HepG2 (cell line): ENCODE measurements around the gene STX10. TPM values are rescaled to one million over a fixed set of nuclear protein-coding genes. Genes with fewer than 3 reads are reported as not detected.

Experiments used
- ATAC-seq: fragments of 200-7000 bp; cut with Tn5 transposase; 3 replicates; pipeline ENCODE4 v1.9.1; 2020; ENCODE audit warnings: mild to moderate bottlenecking, moderate library complexity
- BruUV-seq: library from RNA; stranded (reverse); fragments of 400-500 nt; replicated peaks from 2 replicates; lab custom pipeline; 2021; lab: Mats Ljungman, UMichigan
- CTCF ChIA-PET: fragments of 300-600 bp; formaldehyde crosslinking; extraction: SDS; loops from one replicate; lab custom pipeline; 2021; ENCODE audit warnings: low total read pairs, inconsistent platforms, low intra/inter-chr PET ratio; lab: Yijun Ruan, JAX
- POLR2A ChIA-PET: fragments of 350-600 bp; sonication (Branson Sonifier 250); formaldehyde crosslinking; loops from one replicate; lab custom pipeline; 2020; ENCODE audit warnings: antibody characterized with exemption, inconsistent platforms; lab: Yijun Ruan, JAX
- DNase-seq: peaks from one replicate; pipeline ENCODE4 v3.0.0-alpha.2; 2015; ENCODE audit warnings: low spot score
- FAIRE-seq: peaks from 3 replicates; lab custom pipeline; 2011; peaks lifted over from hg19 to GRCh38; lab: Jason Lieb, UNC
- H2AFZ ChIP-seq: one replicate; pipeline ENCODE4 v1.6.1; 2011; ENCODE audit warnings: low read length, inconsistent platforms
- H3K27ac ChIP-seq: fragments of 300-600 bp; 3 replicates; pipeline ENCODE4 v1.8.0; 2011; ENCODE audit warnings: mixed run types, mild to moderate bottlenecking, mixed read lengths, low read length, inconsistent platforms; ENCODE audit not compliant: insufficient read depth; ENCODE audit errors: extremely low read length
- H3K27me3 ChIP-seq, 2 experiments: fragments of 200-600 bp in 1 of 2; 2 replicates in 1 of 2; 3 replicates in 1 of 2; pipeline versions ENCODE4 v1.6.0 to v1.8.0; 2011; ENCODE audit warnings: low read length in 2 of 2, mild to moderate bottlenecking in 2 of 2, moderate library complexity in 2 of 2, inconsistent platforms in 1 of 2; ENCODE audit not compliant: insufficient read depth in 2 of 2, control insufficient read depth in 1 of 2
- H3K36me3 ChIP-seq, 2 experiments: fragments of 200-600 bp in 1 of 2; replicated peaks in 1 of 2; 2 replicates in 1 of 2; 3 replicates in 1 of 2; pipeline versions ENCODE4 v1.5.1 to v1.8.0; 2011; ENCODE audit warnings: low read length in 2 of 2, inconsistent platforms in 1 of 2; ENCODE audit not compliant: insufficient read depth in 2 of 2, control insufficient read depth in 1 of 2
- H3K4me1 ChIP-seq: 2 replicates; pipeline ENCODE4 v1.5.1; 2012; ENCODE audit warnings: low read length, inconsistent platforms; ENCODE audit not compliant: insufficient read depth
- H3K4me2 ChIP-seq: 2 replicates; pipeline ENCODE4 v1.6.0; 2011; ENCODE audit warnings: low read depth, low read length, inconsistent platforms
- H3K4me3 ChIP-seq, 3 experiments: fragments of 200-600 bp in 1 of 3; sonication (generic), shearing (Covaris generic) in 1 of 3; replicated peaks in 1 of 3; 2 replicates each; pipeline ENCODE4 v1.5.1; 2011 to 2016; ENCODE audit warnings: low read length in 3 of 3, inconsistent platforms in 2 of 3, low read depth in 2 of 3, mild to moderate bottlenecking in 2 of 3, control low read depth in 1 of 3, mixed read lengths in 1 of 3; ENCODE audit not compliant: insufficient read depth in 1 of 3
- H3K79me2 ChIP-seq: one replicate; pipeline ENCODE4 v1.6.1; 2011; ENCODE audit warnings: low read length, inconsistent platforms; ENCODE audit not compliant: insufficient read depth
- H3K9ac ChIP-seq: 2 replicates; pipeline ENCODE4 v1.6.0; 2011; ENCODE audit warnings: mild to moderate bottlenecking, low read depth, low read length, inconsistent platforms; ENCODE audit not compliant: insufficient read depth
- H3K9me3 ChIP-seq: 2 replicates; pipeline ENCODE4 v1.5.1; 2012; ENCODE audit warnings: mild to moderate bottlenecking, low read length
- H4K20me1 ChIP-seq: 2 replicates; pipeline ENCODE4 v1.6.0; 2011; ENCODE audit warnings: inconsistent platforms, mild to moderate bottlenecking, low read length, moderate library complexity; ENCODE audit not compliant: insufficient read depth
- FOSL2 ChIP-seq: sonication (generic); formaldehyde crosslinking; IDR thresholded peaks from 2 replicates; pipeline ENCODE4 v1.4.0; 2020; ENCODE audit warnings: missing genetic modification reagents
- MAX ChIP-seq: IDR thresholded peaks from 2 replicates; pipeline ENCODE4 v1.6.1; 2012; ENCODE audit warnings: inconsistent platforms
- NAIF1 ChIP-seq: sonication (generic); formaldehyde crosslinking; IDR thresholded peaks from 2 replicates; pipeline ENCODE4 v1.5.0; 2020; ENCODE audit warnings: mild to moderate bottlenecking, missing genetic modification reagents, borderline replicate concordance
- SAP130 ChIP-seq: IDR thresholded peaks from 2 replicates; pipeline ENCODE4 v1.6.1; 2016; ENCODE audit warnings: low read depth
- ZBTB38 ChIP-seq: sonication (generic); formaldehyde crosslinking; IDR thresholded peaks from 2 replicates; pipeline ENCODE4 v1.5.1; 2020; ENCODE audit warnings: mild to moderate bottlenecking, missing genetic modification reagents
- ZNF121 ChIP-seq: sonication (generic); formaldehyde crosslinking; IDR thresholded peaks from 2 replicates; pipeline ENCODE4 v1.5.0; 2020; ENCODE audit warnings: mild to moderate bottlenecking, missing genetic modification reagents
- ZNF770 ChIP-seq: sonication (generic); formaldehyde crosslinking; IDR thresholded peaks from 2 replicates; pipeline ENCODE4 v1.5.0; 2020; ENCODE audit warnings: mild to moderate bottlenecking, missing genetic modification reagents
- WGBS: methylation state at CpG from one replicate; pipeline ENCODE4 v1.1.6; 2017; ENCODE audit warnings: low lambda C conversion rate; 5-methylcytosine and 5-hydroxymethylcytosine counted together
- in situ Hi-C: cut with HindIII; loops from 2 replicates; pipeline ENCODE4 v1.10.0; 2017; ENCODE audit warnings: low pct_unique_long_range_greater_than_20kb; ENCODE audit not compliant: extremely low pct_ligation_motif_present
- intact Hi-C: fragments of 100-400 bp; cut with micrococcal nuclease; formaldehyde crosslinking; loops from one replicate; pipeline ENCODE4 v1.10.0; 2022; ENCODE audit not compliant: unreplicated experiment
- polyA plus RNA-seq, 8 experiments: library from polyadenylated mRNA; depleted of rRNA in 3 of 8; stranded (reverse) in 7 of 8; unstranded in 1 of 8; fragments of >200 nt; fragmentation: Illumina TruSeq in 4 of 8; extraction: Trizol in 4 of 8; gene quantifications; 2 replicates each; pipeline versions ENCODE4 v1.2.1 to v1.2.3, GENCODE V29; 2011 to 2016; ENCODE audit warnings: low read depth in 4 of 8, missing spikeins in 1 of 8, mixed read lengths in 1 of 8; ENCODE audit not compliant: insufficient read depth in 1 of 8
- total RNA-seq, 5 experiments: library from RNA; depleted of rRNA; stranded (reverse); fragments of >200 nt; fragmentation: Illumina TruSeq; extraction: Trizol; gene quantifications; 2 replicates each; pipeline ENCODE4 v1.2.3, GENCODE V29; 2016; ENCODE audit warnings: low read depth in 1 of 5

STX10 gene
- total and polyA plus RNA-seq, 2 of the 13 experiments (the other 11 are each of a cell fraction or from before 2014, with no cell fraction given), result 47.9 to 66.4 TPM

GRCh38 chr19:13160557-13160956 lies 10.4 kb upstream of the STX10 start:
- POLR2A ChIA-PET, result interaction anchor here (10.2 kb wide), 1 partner anchor 8 kb away, joined by 108 read pairs; no protein-coding TSS in a partner anchor
- peaks cover 49% of the 10 kb centered on the region for H3K4me1 ChIP-seq
- no peaks in the 10 kb centered on the region for H4K20me1 ChIP-seq
- no peak overlapping the region for H3K27ac ChIP-seq
- 88% methylated on average over 1 of the region's 1 CpG for WGBS
- H3K4me2 ChIP-seq, result no peak overlapping the region
- no peak for ATAC-seq
- H3K4me3 ChIP-seq, result no peak overlapping the region
- BruUV-seq, result no TSS peak
- H2AFZ ChIP-seq, result no peak overlapping the region
- H3K9me3 ChIP-seq, result no peaks in the 10 kb centered on the region
- TF ChIP-seq SAP130 (peak; percentile 34; the same call in 1 of the 2 replicates), FOSL2 (CRISPR knock-in tag) (peak; percentile 47; the same call in 1 of the 2 replicates), ZBTB38 (CRISPR knock-in tag) (no peak), MAX (peak; percentile 30; the same call in 1 of the 2 replicates)
- TF ChIP-seq, all 625 proteins: peak for 3
- no peaks in the 10 kb centered on the region for H3K27me3 ChIP-seq
- no peak overlapping the region for H3K9ac ChIP-seq
- no peak for FAIRE-seq
- CTCF ChIA-PET, result no interaction called here
- H3K79me2 ChIP-seq, result no peaks in the 10 kb centered on the region
- intact Hi-C loops, result no loop called here
- in situ Hi-C loops, result no loop called here
- no peaks in the 10 kb centered on the region for H3K36me3 ChIP-seq
- no peak for DNase-seq

- BruUV-seq, result no TSS peak
- H4K20me1 ChIP-seq, result no peaks in the 10 kb centered on the region
- CTCF ChIA-PET, result no interaction called here
- H3K9me3 ChIP-seq, result no peaks in the 10 kb centered on the region
- H3K79me2 ChIP-seq, result peaks cover 6% of the 10 kb centered on the region
- no peak for FAIRE-seq
- peaks cover 48% of the 10 kb centered on the region for H3K4me1 ChIP-seq
- WGBS, result 88% methylated on average over 3 of the region's 3 CpGs
- in situ Hi-C loops, result no loop called here
- H3K36me3 ChIP-seq, result no peaks in the 10 kb centered on the region
- no peak overlapping the region for H3K27ac ChIP-seq
- no peaks in the 10 kb centered on the region for H3K27me3 ChIP-seq
- ATAC-seq, result no peak
- POLR2A ChIA-PET, result no interaction called here
- H3K9ac ChIP-seq, result no peak overlapping the region
- TF ChIP-seq NAIF1 (CRISPR knock-in tag) (no peak), ZNF770 (CRISPR knock-in tag) (peak; percentile 77), ZNF121 (CRISPR knock-in tag) (peak; percentile 81)
- H3K4me3 ChIP-seq, result no peak overlapping the region
- DNase-seq, result no peak
- no peak overlapping the region for H3K4me2 ChIP-seq
- intact Hi-C loops, result no loop called here
- no peak overlapping the region for H2AFZ ChIP-seq
These were observed 9.5 kb upstream of the STX10 start for GRCh38 chr19:13159713-13160112.
